Hindlimb muscle (tissue), 1 donor: Measurements from ENCODE around the gene CD22. TPM values are rescaled to one million over a fixed set of nuclear protein-coding genes. Genes with fewer than 3 reads are reported as not detected.
"Not testable (repeated sequence)": the region's sequence is repeated elsewhere in the genome, so short reads cannot be mapped to it uniquely, and the experiment has no call there.

Source experiments
- DNase-seq: peaks from one replicate; pipeline ENCODE4 v3.0.0-alpha.2; 2013
- polyA plus RNA-seq: library from polyadenylated mRNA; unstranded; fragments of 120-200 nt; gene quantifications from one replicate; pipeline ENCODE4 v1.2.1, GENCODE V29; 2013; ENCODE audit not compliant: insufficient read length

Gene CD22
- polyA plus RNA-seq, 1 donor = 0.72 TPM

- DNase-seq = no peak
Measured at GRCh38 chr19:35344511-35345031, 15.6 kb downstream of the CD22 start.

GRCh38 chr19:35345671-35346111 is 16.7 kb downstream of the CD22 start:
- DNase-seq = no peak

- no peak for DNase-seq
Measured at GRCh38 chr19:35346193-35347052, 17.4 kb downstream of the CD22 start.

- DNase-seq = no peak
Measured at GRCh38 chr19:35347171-35347929, 18.4 kb downstream of the CD22 start, which contains the start of gene FFAR1. Gene FFAR1, plus strand, starts transcription at chr19:35347902. Its CDS starts 3,650 bp downstream, at chr19:35351552.

GRCh38 chr19:35347930-35348298 is 18.9 kb downstream of the CD22 start:
- DNase-seq = no peak

- DNase-seq = no peak
Measured at GRCh38 chr19:35348911-35349611, 20.1 kb downstream of the CD22 start.

- DNase-seq = no peak
Measured at GRCh38 chr19:35349614-35350521, 20.9 kb downstream of the CD22 start.

- no peak for DNase-seq
Measured at GRCh38 chr19:35350591-35350990, 21.6 kb downstream of the CD22 start.

GRCh38 chr19:35351411-35352176 is 22.6 kb downstream of the CD22 start:
- DNase-seq = no peak

- DNase-seq = no peak
Measured at GRCh38 chr19:35352177-35352447, 23.1 kb downstream of the CD22 start.

- DNase-seq = peak; percentile 66
Measured at GRCh38 chr19:35352448-35353304, 23.7 kb downstream of the CD22 start.

GRCh38 chr19:35353635-35354034 is 24.6 kb downstream of the CD22 start:
- DNase-seq = no peak

- DNase-seq = no peak
Measured at GRCh38 chr19:35354898-35355297, 25.9 kb downstream of the CD22 start.

GRCh38 chr19:35355791-35356460 is 26.9 kb downstream of the CD22 start:
- no peak for DNase-seq

- no peak for DNase-seq
Measured at GRCh38 chr19:35357867-35358573, 29.0 kb downstream of the CD22 start, which contains the start of gene FFAR3. Gene FFAR3, plus strand, starts transcription at chr19:35358460. Its CDS starts 431 bp downstream, at chr19:35358891.

- not testable (repeated sequence) for DNase-seq
Measured at GRCh38 chr19:35358834-35359233, 29.8 kb downstream of the CD22 start.

GRCh38 chr19:35359395-35359794 is 30.4 kb downstream of the CD22 start:
- DNase-seq = not testable (repeated sequence)

GRCh38 chr19:35360081-35360480 is 31.1 kb downstream of the CD22 start:
- not testable (repeated sequence) for DNase-seq
